IMR-90 (cell line): ENCODE measurements around the gene MB.

ENCODE experiments used
- CEBPB ChIP-seq: IDR thresholded peaks from 2 replicates; pipeline ENCODE4 v1.6.1; 2012; ENCODE audit warnings: low read depth, low read length, improper control_type of control experiment
- CHD1 ChIP-seq: IDR thresholded peaks from 2 replicates; pipeline ENCODE4 v1.6.1; 2012; ENCODE audit warnings: low read depth, low read length, improper control_type of control experiment
- POLR2A ChIP-seq: IDR thresholded peaks from 2 replicates; pipeline ENCODE4 v1.6.1; 2012; ENCODE audit warnings: mild to moderate bottlenecking, low read depth, low read length
- RAD21 ChIP-seq: IDR thresholded peaks from 2 replicates; pipeline ENCODE4 v1.6.1; 2012; ENCODE audit warnings: low read length, improper control_type of control experiment
- RFX5 ChIP-seq: IDR thresholded peaks from 2 replicates; pipeline ENCODE4 v1.8.0; 2012; ENCODE audit warnings: low read depth, mild to moderate bottlenecking, low read length, moderate library complexity
- TF ChIP-seq, protein P1 (sequence below): conservative IDR thresholded peaks from 2 replicates; pipeline ENCODE4 v1.5.1; 2012; ENCODE audit warnings: mild to moderate bottlenecking, low read depth, low read length, improper control_type of control experiment

- TF ChIP-seq CEBPB (no peak), POLR2A (no peak), CHD1 (no peak), RFX5 (no peak), RAD21 (no peak)
- TF ChIP-seq, protein P1, sequence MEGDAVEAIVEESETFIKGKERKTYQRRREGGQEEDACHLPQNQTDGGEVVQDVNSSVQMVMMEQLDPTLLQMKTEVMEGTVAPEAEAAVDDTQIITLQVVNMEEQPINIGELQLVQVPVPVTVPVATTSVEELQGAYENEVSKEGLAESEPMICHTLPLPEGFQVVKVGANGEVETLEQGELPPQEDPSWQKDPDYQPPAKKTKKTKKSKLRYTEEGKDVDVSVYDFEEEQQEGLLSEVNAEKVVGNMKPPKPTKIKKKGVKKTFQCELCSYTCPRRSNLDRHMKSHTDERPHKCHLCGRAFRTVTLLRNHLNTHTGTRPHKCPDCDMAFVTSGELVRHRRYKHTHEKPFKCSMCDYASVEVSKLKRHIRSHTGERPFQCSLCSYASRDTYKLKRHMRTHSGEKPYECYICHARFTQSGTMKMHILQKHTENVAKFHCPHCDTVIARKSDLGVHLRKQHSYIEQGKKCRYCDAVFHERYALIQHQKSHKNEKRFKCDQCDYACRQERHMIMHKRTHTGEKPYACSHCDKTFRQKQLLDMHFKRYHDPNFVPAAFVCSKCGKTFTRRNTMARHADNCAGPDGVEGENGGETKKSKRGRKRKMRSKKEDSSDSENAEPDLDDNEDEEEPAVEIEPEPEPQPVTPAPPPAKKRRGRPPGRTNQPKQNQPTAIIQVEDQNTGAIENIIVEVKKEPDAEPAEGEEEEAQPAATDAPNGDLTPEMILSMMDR: no peak
Observed at GRCh38 chr22:35594686-35595085, 22.4 kb downstream of the MB start.
